IMR-90 (cell line): Measurements from ENCODE around the gene SLC25A11. TPM values are rescaled to one million over a fixed set of nuclear protein-coding genes. Genes with fewer than 3 reads are reported as not detected.

Experiments
- ATAC-seq: fragments of 200-7000 bp; cut with Tn5 transposase; 2 replicates; pipeline ENCODE4 v1.9.1; 2020; ENCODE audit warnings: low read depth, mild to moderate bottlenecking, moderate library complexity
- BruUV-seq: library from RNA; stranded (reverse); fragments of 400-500 nt; replicated peaks from 2 replicates; lab custom pipeline; 2021; lab: Mats Ljungman, UMichigan
- CTCF ChIA-PET: fragments of 300-600 bp; formaldehyde crosslinking; extraction: SDS; loops from one replicate; lab custom pipeline; 2021; ENCODE audit warnings: antibody characterized with exemption; lab: Yijun Ruan, JAX
- POLR2A ChIA-PET: fragments of 300-600 bp; sonication (Branson Sonifier 250); formaldehyde crosslinking; loops from one replicate; lab custom pipeline; 2022; ENCODE audit warnings: antibody characterized with exemption; ENCODE audit not compliant: unreplicated experiment; lab: Charles Lee
- DNase-seq: peaks from one replicate; pipeline ENCODE4 v3.0.0; 2013
- H2AFZ ChIP-seq: replicated peaks from 2 replicates; pipeline ENCODE3; 2013; ENCODE audit warnings: low read length, mild to moderate bottlenecking; ENCODE audit not compliant: poor library complexity
- H2AK5ac ChIP-seq: 2 replicates; pipeline ENCODE4 v1.6.1; 2013; ENCODE audit warnings: low read depth, low read length, inconsistent platforms
- H2AK9ac ChIP-seq: replicated peaks from 2 replicates; pipeline ENCODE3; 2013; ENCODE audit warnings: mild to moderate bottlenecking, low read depth, low read length, moderate library complexity; ENCODE audit not compliant: poor library complexity
- H2BK120ac ChIP-seq: 2 replicates; pipeline ENCODE4 v1.6.1; 2013; ENCODE audit warnings: low read depth, low read length, inconsistent platforms
- H2BK15ac ChIP-seq: 3 replicates; pipeline ENCODE4 v1.6.1; 2013; ENCODE audit warnings: low read depth, low read length, inconsistent platforms
- H2BK20ac ChIP-seq: 2 replicates; pipeline ENCODE4 v1.6.1; 2013; ENCODE audit warnings: low read depth, mild to moderate bottlenecking, inconsistent platforms, low read length, moderate library complexity
- H2BK5ac ChIP-seq: 2 replicates; pipeline ENCODE4 v1.6.1; 2013; ENCODE audit warnings: mild to moderate bottlenecking, low read depth, low read length, inconsistent platforms; ENCODE audit not compliant: poor library complexity, severe bottlenecking
- H3K14ac ChIP-seq: replicated peaks from 2 replicates; pipeline ENCODE4 v1.6.1; 2013; ENCODE audit warnings: low read depth, low read length, inconsistent platforms
- H3K18ac ChIP-seq: 2 replicates; pipeline ENCODE4 v1.6.1; 2013; ENCODE audit warnings: low read depth, low read length, control low read depth
- H3K23ac ChIP-seq: 2 replicates; pipeline ENCODE4 v1.6.1; 2013; ENCODE audit warnings: low read depth, low read length, inconsistent platforms
- H3K27ac ChIP-seq: 2 replicates; pipeline ENCODE4 v1.5.1; 2013; ENCODE audit warnings: mild to moderate bottlenecking, control low read depth, low read length; ENCODE audit not compliant: insufficient read depth
- H3K27me3 ChIP-seq: 2 replicates; pipeline ENCODE4 v1.6.1; 2013; ENCODE audit warnings: low read length; ENCODE audit not compliant: control insufficient read depth, insufficient read depth
- H3K36me3 ChIP-seq: 2 replicates; pipeline ENCODE4 v1.6.1; 2013; ENCODE audit warnings: low read length, mixed read lengths; ENCODE audit not compliant: control insufficient read depth, insufficient read depth
- H3K4ac ChIP-seq: 2 replicates; pipeline ENCODE4 v1.6.1; 2013; ENCODE audit warnings: low read depth, low read length, inconsistent platforms
- H3K4me1 ChIP-seq: 2 replicates; pipeline ENCODE4 v1.6.1; 2013; ENCODE audit warnings: low read length, mixed read lengths; ENCODE audit not compliant: control insufficient read depth, insufficient read depth
- H3K4me2 ChIP-seq: 2 replicates; pipeline ENCODE4 v1.6.1; 2013; ENCODE audit warnings: low read depth, mild to moderate bottlenecking, control low read depth, low read length, moderate library complexity
- H3K4me3 ChIP-seq: 2 replicates; pipeline ENCODE4 v1.5.1; 2013; ENCODE audit warnings: low read depth, mild to moderate bottlenecking, control low read depth, low read length, moderate library complexity; ENCODE audit not compliant: insufficient read depth
- H3K56ac ChIP-seq: 2 replicates; pipeline ENCODE4 v1.6.1; 2013; ENCODE audit warnings: low read length, inconsistent platforms; ENCODE audit not compliant: insufficient read depth; ENCODE audit errors: extremely low read depth
- H3K79me1 ChIP-seq, 2 experiments: 2 replicates each; pipeline ENCODE4 v1.6.1; 2013; ENCODE audit warnings: low read length in 2 of 2, inconsistent platforms in 1 of 2, low read depth in 1 of 2
- H3K9ac ChIP-seq: 2 replicates; pipeline ENCODE4 v1.6.1; 2013; ENCODE audit warnings: low read depth, low read length, control low read depth
- H3K9me1 ChIP-seq: 2 replicates; pipeline ENCODE4 v1.6.1; 2013; ENCODE audit warnings: low read length, inconsistent platforms; ENCODE audit not compliant: insufficient read depth
- H3K9me3 ChIP-seq: 2 replicates; pipeline ENCODE4 v1.6.1; 2013; ENCODE audit warnings: low read length; ENCODE audit not compliant: control insufficient read depth, insufficient read depth
- H4K20me1 ChIP-seq: 2 replicates; pipeline ENCODE4 v1.6.1; 2013; ENCODE audit warnings: low read length, inconsistent platforms; ENCODE audit not compliant: insufficient read depth
- H4K5ac ChIP-seq: 2 replicates; pipeline ENCODE4 v1.6.1; 2013; ENCODE audit warnings: mild to moderate bottlenecking, low read depth, low read length, control low read depth
- H4K8ac ChIP-seq, 2 experiments: 2 replicates each; pipeline ENCODE4 v1.6.1; 2013; ENCODE audit warnings: low read depth in 2 of 2, low read length in 2 of 2, control low read depth in 1 of 2, inconsistent platforms in 1 of 2
- H4K91ac ChIP-seq: 2 replicates; pipeline ENCODE4 v1.6.1; 2013; ENCODE audit warnings: low read depth, low read length, inconsistent platforms; ENCODE audit not compliant: insufficient read depth
- BHLHE40 ChIP-seq: fragments of 150-350 bp; IDR thresholded peaks from 2 replicates; pipeline ENCODE4 v1.6.1; 2016; ENCODE audit warnings: mild to moderate bottlenecking, low read depth, low read length
- RAD21 ChIP-seq: IDR thresholded peaks from 2 replicates; pipeline ENCODE4 v1.6.1; 2012; ENCODE audit warnings: low read length, improper control_type of control experiment
- SMC3 ChIP-seq: fragments of 150-350 bp; IDR thresholded peaks from 2 replicates; pipeline ENCODE4 v1.6.1; 2016; ENCODE audit warnings: low read depth, mild to moderate bottlenecking, antibody characterized with exemption, low read length, moderate library complexity
- WGBS, 2 experiments: methylation state at CpG; one replicate each; pipeline versions ENCODE4 v1.1.5 to v1.1.7; 2013; ENCODE audit warnings: missing lambda C conversion rate in 2 of 2; ENCODE audit not compliant: insufficient read length in 1 of 2; ENCODE audit errors: extremely low coverage in 2 of 2; 5-methylcytosine and 5-hydroxymethylcytosine counted together
- dilution Hi-C: fragments of 300-500 bp; cut with HindIII; formaldehyde crosslinking; loops from one replicate; pipeline ENCODE4 v1.14.3; 2018; ENCODE audit warnings: low sequenced_read_pairs; ENCODE audit not compliant: unreplicated experiment
- in situ Hi-C: fragments of 300-500 bp; cut with MboI; formaldehyde crosslinking; loops from 3 replicates; pipeline ENCODE4 v1.14.3; 2019; ENCODE audit warnings: low sequenced_read_pairs, inconsistent platforms, mixed read lengths
- intact Hi-C: fragments of 100-400 bp; cut with micrococcal nuclease; formaldehyde crosslinking; loops from 2 replicates; pipeline ENCODE4 v1.10.0; 2022
- polyA plus RNA-seq, 3 experiments: library from polyadenylated mRNA; depleted of rRNA; stranded (reverse); fragments of >200 nt; gene quantifications; 2 replicates each; pipeline ENCODE4 v1.2.3, GENCODE V29; 2012; ENCODE audit warnings: low replicate concordance in 1 of 3
- total RNA-seq: library from RNA; depleted of rRNA; stranded (reverse); fragments of >200 nt; gene quantifications from 2 replicates; pipeline ENCODE4 v1.2.3, GENCODE V29; 2012
- TF ChIP-seq, protein P1 (sequence below): fragments of 150-350 bp; IDR thresholded peaks from 2 replicates; pipeline ENCODE4 v1.6.1; 2017; ENCODE audit warnings: mild to moderate bottlenecking, antibody characterized with exemption, low read length, low read depth

SLC25A11 gene
- total and polyA plus RNA-seq, 2 of the 4 experiments (the other 2 are of a cell fraction) = 35.0 to 62.2 TPM

GRCh38 chr17:4895121-4895520 is 44.7 kb downstream of the SLC25A11 start:
- POLR2A ChIA-PET = no interaction called here
- Histone ChIP-seq H3K36me3 (peaks cover 62% of the 10 kb centered on the region), H3K23ac (no peak overlapping the region), H2BK120ac (no peak overlapping the region), H2AK9ac (peak overlapping the region; percentile 61), H3K18ac (no peak overlapping the region), H3K9me1 (no peaks in the 10 kb centered on the region), H3K14ac (no peak overlapping the region), H2AFZ (no peak overlapping the region), H4K5ac (no peak overlapping the region), H2AK5ac (no peak overlapping the region), H2BK20ac (no peak overlapping the region), H2BK15ac (no peak overlapping the region), H3K4me2 (no peak overlapping the region), H3K4ac (no peak overlapping the region), H3K4me1 (no peaks in the 10 kb centered on the region), H3K4me3 (no peak overlapping the region), H4K91ac (no peak overlapping the region), H3K27me3 (no peaks in the 10 kb centered on the region), H3K56ac (no peak overlapping the region), H3K79me1 (no peaks in the 10 kb centered on the region), H3K27ac (no peak overlapping the region), H4K8ac (no peak overlapping the region), H4K20me1 (no peaks in the 10 kb centered on the region; the same call in 1 of the 2 replicates), H3K9me3 (no peaks in the 10 kb centered on the region), H2BK5ac (no peak overlapping the region), H3K9ac (no peak overlapping the region)
- TF ChIP-seq BHLHE40 (no peak), RAD21 (no peak), SMC3 (no peak)
- TF ChIP-seq, protein P1, sequence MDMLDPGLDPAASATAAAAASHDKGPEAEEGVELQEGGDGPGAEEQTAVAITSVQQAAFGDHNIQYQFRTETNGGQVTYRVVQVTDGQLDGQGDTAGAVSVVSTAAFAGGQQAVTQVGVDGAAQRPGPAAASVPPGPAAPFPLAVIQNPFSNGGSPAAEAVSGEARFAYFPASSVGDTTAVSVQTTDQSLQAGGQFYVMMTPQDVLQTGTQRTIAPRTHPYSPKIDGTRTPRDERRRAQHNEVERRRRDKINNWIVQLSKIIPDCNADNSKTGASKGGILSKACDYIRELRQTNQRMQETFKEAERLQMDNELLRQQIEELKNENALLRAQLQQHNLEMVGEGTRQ = no peak
- ATAC-seq (no peak), DNase-seq (no peak)
- CTCF ChIA-PET = interaction anchor here (1.5 kb wide), 1 partner anchor 105 kb away, joined by 5 read pairs; no protein-coding TSS in a partner anchor
- dilution Hi-C loops = no loop called here
- intact Hi-C loops = no loop called here
- in situ Hi-C loops = no loop called here
- WGBS, 2 experiments = 94% methylated on average over 8 of the region's 13 CpGs; no CpG with 5 or more reads in 1 of the 2 experiments
- no TSS peak for BruUV-seq
